NOMO-1 treated with DMSO at 0.1 percent for 48 hours (cell line): ENCODE measurements around the gene DNAI7.

Source experiments
- DNase-seq: peaks from one replicate; lab custom pipeline; 2025; ENCODE audit not compliant: unreplicated experiment; lab: John Stamatoyannopoulos, UW

DNAI7 gene, protein sequence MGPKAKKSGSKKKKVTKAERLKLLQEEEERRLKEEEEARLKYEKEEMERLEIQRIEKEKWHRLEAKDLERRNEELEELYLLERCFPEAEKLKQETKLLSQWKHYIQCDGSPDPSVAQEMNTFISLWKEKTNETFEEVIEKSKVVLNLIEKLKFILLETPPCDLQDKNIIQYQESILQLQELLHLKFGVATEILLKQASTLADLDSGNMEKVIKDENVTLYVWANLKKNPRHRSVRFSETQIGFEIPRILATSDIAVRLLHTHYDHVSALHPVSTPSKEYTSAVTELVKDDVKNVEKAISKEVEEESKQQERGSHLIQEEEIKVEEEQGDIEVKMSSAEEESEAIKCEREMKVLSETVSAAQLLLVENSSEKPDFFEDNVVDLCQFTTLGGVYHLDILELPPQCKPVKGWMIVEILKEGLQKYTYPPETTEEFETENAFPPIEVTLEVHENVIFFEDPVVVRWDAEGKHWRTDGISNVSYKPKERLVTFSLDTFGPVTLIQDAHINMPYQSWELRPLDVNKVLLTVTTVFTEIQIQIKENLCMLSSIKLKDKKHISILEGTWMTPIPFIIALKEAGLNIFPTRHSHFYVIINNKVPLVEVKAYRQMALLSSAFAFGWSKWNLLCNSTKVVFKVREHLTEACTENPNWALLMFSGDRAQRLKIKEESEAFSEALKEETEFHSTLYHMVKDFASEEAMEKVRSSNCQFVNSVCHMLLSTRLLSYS

GRCh38 chr12:25195056-25195971 is at the start of gene DNAI7, which contains the start of gene ETFRF1:
DNAI7 (minus strand) TSS chr12:25195160; CDS start chr12:25195078, 82 bp downstream.
ETFRF1 (plus strand) TSS chr12:25195237; CDS start chr12:25203957, 8,720 bp downstream.
- peak; percentile 96 for DNase-seq

- no peak for DNase-seq
These were observed 48.7 kb upstream of the DNAI7 start for GRCh38 chr12:25243680-25243990.

- no peak for DNase-seq
These were observed 48.2 kb upstream of the DNAI7 start for GRCh38 chr12:25242981-25243679.

DNA sequence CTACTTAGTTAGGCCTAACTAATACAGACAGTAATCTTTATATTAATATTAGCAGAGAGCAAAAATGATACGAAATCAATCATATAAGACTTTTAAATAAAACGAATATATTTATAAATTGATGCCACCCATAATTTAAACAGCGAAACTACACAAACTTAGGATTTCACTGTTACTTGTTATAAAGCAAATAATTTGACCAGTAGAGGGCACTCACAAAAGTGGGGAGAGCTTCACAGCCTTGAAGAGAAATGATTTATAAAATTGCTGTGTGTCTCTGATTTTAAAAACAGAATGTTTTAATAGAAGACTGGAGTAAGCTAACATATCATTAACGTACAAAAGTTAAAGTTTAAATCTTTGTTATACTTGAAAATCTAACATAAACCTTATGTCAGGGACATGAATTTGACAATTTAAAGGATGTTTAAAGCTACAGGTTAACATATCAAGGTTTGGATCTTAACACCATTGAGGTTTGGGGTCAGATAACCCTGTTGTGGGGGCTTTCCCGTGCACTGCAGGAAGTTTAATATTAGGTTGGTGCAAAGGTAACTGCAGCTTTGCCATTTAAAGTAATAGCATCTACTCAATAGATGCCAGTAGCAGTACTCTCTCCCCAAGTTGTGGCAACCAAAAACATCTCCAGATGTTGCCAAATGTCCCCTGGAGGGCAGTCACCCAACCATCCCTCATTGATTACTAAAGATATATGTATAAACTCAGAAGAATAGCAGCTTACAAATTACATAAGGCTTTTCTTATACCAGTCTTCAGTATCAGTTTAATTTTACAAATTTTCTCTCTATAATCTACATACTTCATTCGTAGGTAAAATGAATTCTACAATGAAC is 46.4 kb upstream of the DNAI7 start:
- peak; percentile 34 for DNase-seq

DNA sequence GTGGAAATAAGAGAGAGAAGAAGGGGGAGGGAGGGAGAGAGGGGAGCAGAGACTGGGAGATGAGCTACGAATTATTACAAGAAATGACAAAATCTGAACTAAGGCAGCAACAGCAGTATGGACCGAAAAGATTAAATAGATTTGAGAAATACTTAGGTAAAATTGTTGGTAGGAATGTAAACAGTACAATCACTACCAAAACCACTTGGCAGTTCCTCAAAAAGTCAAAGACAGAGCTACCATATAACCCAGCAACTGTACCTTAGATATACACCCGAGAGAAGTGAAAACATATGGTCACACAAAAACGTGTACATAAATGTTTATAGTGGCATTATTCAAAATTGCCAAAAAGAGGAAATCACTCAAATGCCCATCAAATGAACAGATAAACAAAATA is 41.7 kb upstream of the DNAI7 start:
- DNase-seq, result no peak

DNA sequence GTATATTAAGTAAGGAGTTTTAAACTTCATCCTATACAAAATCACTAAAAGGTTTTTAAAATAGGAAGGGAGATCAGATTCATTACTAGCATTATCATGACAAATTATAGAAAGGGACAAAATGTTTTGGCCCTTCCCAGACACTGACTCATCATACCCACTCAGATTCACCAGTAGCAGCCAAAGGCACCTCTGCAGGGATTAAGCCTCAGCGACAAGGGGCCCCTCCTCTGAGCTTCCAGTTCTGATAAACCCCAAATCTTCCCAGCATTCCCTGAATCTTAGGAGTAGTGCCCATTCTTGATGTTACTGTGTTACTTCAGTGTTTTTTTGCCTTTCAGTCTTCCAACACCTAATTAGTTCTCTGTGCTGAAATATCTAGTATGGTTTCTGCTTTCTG is 41.2 kb upstream of the DNAI7 start:
- DNase-seq, result no peak

DNA sequence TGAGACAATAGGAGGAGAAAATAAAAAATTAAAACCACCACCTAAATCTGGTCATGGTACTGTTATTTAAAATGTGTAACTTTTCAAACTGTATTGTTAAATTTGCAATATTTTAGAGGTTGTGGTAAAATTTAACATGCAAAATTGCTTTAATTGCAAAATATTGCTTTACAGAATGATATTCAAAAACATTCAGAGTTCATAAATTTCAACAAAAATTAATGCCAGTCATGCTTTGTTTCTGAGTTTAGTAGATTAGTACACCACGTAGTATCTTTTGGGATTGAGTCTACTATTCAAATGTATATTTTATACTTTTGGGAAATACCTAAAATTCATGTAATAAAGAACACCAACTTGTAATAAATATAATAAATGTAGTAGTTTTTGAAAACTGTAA is 18.4 kb upstream of the DNAI7 start:
- DNase-seq, result no peak

GRCh38 chr12:25208554-25208953 is 13.6 kb upstream of the DNAI7 start:
- no peak for DNase-seq

- DNase-seq, result no peak
These were observed 12.9 kb upstream of the DNAI7 start for GRCh38 chr12:25207846-25208245.

DNA sequence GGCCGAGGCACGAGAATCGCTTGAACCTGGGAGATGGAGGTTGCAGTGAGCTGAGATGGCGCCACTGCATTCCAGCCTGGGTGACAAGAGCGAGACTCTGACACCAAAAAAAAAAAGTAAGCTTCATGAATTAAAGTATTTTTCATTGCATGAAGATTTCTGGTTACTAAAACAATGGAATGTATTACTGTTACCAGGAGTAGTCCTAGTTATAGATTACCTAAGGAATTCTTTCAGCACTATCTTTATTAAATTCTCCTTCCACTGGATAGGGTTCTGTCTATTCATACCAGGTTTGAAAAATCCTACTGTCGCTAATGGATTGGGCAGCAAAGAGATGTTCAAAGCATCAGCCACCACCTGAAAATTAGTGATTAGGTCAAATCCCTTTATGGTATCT is 12.5 kb upstream of the DNAI7 start:
- no peak for DNase-seq

GRCh38 chr12:25202137-25202536 is 7.2 kb upstream of the DNAI7 start:
- no peak for DNase-seq

GRCh38 chr12:25200703-25201102 is 5.7 kb upstream of the DNAI7 start:
- DNase-seq, result no peak

DNA sequence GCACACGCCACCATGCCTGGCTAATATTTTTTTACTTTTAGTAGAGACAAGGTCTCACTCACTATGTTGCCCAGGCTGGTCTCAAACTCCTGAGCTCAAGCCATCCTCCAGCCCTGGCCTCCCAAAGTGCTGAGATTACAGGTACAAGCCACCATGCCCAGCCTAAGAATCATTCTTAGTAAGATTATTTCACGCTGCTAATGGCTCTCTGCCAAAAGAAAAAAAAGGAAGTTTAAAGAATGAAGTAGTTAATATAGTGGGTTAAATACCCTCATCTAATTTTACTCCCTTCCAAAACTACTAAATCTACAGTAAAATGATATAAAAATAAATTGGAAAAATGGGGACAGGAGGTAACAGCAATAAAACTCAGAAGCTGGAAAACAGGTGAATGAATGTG is 2.6 kb upstream of the DNAI7 start:
- peak; percentile 41 for DNase-seq

- DNase-seq, result no peak
These were observed 271 bp downstream of the DNAI7 start for GRCh38 chr12:25194722-25195055.

DNA sequence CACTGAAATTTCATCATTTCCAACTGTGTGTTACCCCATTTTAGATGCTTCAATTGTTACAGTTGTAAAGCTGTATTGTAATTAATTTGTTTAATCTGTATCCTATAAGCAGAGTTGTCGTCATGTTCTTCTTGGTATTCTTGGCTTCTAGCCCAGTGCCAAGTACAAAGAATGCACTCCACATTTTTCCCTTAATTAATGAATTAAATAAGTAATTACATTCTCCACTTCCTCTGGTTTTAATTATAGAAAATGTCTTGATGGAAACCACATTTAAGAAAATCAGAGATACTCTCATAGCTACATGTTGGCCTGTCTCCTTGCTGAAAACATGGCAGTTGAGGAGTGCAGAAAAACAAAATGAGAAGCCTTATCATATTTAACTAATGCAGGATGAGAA is 746 bp downstream of the DNAI7 start:
- no peak for DNase-seq

GRCh38 chr12:25190793-25191192 is 4.2 kb downstream of the DNAI7 start:
- no peak for DNase-seq

GRCh38 chr12:25189656-25190055 is 5.3 kb downstream of the DNAI7 start:
- no peak for DNase-seq

DNA sequence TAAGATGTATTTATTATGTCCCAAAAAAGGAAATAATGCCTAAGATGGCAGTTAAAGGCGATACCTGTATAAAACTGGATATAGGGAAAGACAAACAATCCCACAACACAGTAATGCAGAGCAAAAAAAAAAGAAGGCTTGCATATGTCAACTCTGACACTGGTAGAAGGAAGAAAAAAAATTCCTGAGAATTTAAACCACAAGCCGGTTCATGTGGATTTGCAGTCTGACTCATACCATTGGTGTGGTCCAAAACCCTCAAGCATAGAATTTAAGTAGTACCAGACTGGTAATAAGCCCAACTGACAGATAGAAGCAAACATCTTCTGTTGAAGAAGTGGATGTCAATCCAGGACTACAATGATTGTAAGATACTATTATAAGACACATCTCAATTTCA is 7.2 kb downstream of the DNAI7 start:
- DNase-seq, result no peak

- DNase-seq, result no peak
These were observed 8.1 kb downstream of the DNAI7 start for GRCh38 chr12:25186788-25187402.
